ENCODE data around the gene RPF1.
"Not testable (repeated sequence)": the region's sequence is repeated elsewhere in the genome, so short reads cannot be mapped to it uniquely, and the experiment has no call there.

The RPF1 gene

DNA sequence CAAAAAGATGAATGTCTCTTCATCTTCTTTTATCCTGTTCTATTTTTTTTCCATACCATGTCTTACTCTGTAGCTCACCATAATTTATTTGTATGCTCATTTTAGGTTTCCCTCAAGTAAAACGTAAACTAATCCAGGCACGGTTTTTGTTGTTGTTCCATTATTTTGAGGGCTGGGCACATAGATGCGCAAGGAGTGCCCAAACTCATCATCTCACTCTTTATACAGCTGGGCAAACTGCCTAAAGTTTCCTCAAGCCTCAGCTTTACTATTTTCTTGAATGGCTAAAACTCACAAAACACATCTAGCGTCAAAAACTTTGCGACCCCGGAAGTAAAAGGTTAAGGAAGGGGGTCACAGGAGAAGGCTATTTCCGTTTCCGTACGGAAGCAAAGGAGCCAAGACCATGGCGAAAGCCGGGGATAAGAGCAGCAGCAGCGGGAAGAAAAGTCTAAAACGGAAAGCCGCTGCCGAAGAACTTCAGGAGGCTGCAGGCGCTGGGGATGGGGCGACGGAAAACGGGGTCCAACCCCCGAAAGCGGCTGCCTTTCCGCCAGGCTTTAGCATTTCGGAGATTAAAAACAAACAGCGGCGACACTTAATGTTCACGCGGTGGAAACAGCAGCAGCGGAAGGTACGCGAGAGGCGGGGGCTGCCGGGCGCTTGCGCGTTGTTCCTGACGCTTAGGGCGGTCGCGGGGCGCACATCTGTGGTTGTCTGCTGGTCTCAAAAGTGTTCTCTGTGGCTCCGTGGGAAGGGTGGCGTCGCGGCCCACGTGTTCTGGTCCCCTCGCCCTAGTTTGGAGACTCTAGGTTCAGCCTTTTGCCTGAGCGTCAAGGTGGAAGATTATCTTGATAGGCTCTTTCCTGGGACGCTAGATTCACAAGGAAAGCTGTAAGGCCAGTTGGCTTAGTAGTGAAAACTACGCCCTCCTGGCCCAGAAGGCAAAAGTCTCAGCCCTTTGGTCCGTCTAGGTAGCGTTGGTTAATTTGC, at the start of gene RPF1:
Gene RPF1, plus strand, starts transcription at position 391 of the 993 bp plus-strand sequence. Its CDS starts 16 bp downstream, at position 407.
- H3K36me3 ChIP-seq (ENCODE audit: control insufficient read depth in 1 of 2, insufficient read depth in 2 of 2, low read length in 2 of 2) = peaks cover 0 to 10% of the 10 kb centered on the region in 2 donors
- H3K4me3 ChIP-seq (ENCODE audit: low read depth in 1 of 2, low read length in 2 of 2) = peak within 1 kb of the TSS; percentile 95
- H3K9me3 ChIP-seq (ENCODE audit: control insufficient read depth in 1 of 2, low read length in 2 of 2) = peaks cover 2 to 5% of the 10 kb centered on the region in 2 donors
- H3K9ac ChIP-seq (ENCODE audit: low read depth in 1 of 2, low read length in 2 of 2) = peak within 1 kb of the TSS; percentile 85 to 92
- H3K27me3 ChIP-seq (ENCODE audit: control insufficient read depth in 1 of 2, insufficient read depth in 2 of 2, low read length in 2 of 2) = peaks cover 6 to 11% of the 10 kb centered on the region in 2 donors
- H3K27ac ChIP-seq (ENCODE audit: low read depth, low read length) = peak within 1 kb of the TSS; percentile 83
- H3K4me1 ChIP-seq (ENCODE audit: control insufficient read depth in 1 of 2, insufficient read depth in 2 of 2, low read length in 2 of 2) = peaks cover 19 to 22% of the 10 kb centered on the region in 2 donors

- no peak overlapping the region for H3K4me3 ChIP-seq (ENCODE audit: low read depth in 1 of 2, low read length in 2 of 2)
- no peaks in the 10 kb centered on the region for H3K36me3 ChIP-seq (ENCODE audit: control insufficient read depth in 1 of 2, insufficient read depth in 2 of 2, low read length in 2 of 2)
- no peak overlapping the region for H3K9ac ChIP-seq (ENCODE audit: low read depth in 1 of 2, low read length in 2 of 2)
- no peaks in the 10 kb centered on the region for H3K27me3 ChIP-seq (ENCODE audit: control insufficient read depth in 1 of 2, insufficient read depth in 2 of 2, low read length in 2 of 2)
- no peak overlapping the region for H3K27ac ChIP-seq (ENCODE audit: low read depth, low read length)
- H3K4me1 ChIP-seq (ENCODE audit: control insufficient read depth in 1 of 2, insufficient read depth in 2 of 2, low read length in 2 of 2) = peaks cover 5 to 15% of the 10 kb centered on the region in 2 donors
- peaks cover 0 to 8% of the 10 kb centered on the region in 2 donors for H3K9me3 ChIP-seq (ENCODE audit: control insufficient read depth in 1 of 2, low read length in 2 of 2)
These were observed 48.5 kb upstream of the RPF1 start for GRCh38 chr1:84430546-84430945.

DNA sequence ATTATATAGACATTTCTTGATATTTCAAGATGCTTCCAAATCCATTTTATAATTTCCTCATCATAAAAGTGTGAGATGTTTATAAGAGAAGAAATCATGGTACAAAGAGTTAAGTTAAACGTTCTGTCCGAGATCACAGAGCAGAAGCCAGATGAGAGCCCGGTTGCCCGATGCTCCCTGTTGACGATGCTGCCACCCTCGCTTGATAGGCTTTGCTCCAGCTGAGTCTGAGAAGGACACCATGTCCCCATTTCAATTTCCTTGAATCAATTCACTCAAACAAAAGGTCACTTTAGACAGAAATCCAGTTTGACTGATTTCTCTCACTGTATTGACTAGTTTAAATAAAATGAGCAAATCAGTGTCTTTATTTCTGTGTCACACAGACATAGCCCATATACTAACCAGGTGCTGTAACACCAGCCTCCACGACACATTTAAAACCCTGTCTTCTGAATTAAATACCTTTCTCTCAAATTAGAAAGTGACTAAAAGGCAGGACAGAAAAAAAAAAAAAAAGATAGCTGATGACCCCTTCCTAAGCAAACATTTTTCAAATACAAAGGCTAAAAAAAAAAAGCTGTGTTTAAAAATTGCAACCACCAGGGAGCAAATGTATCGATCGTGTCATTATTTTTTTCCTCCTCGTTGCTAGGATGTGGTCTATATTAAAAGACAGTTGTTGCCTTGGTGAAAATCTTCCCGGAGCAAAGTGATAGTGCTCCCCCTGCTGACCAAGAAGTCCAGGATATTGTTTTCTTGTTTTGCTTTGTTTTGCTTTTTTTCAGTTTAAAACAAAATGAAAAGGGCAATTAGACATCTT, 45.6 kb upstream of the RPF1 start:
- no peaks in the 10 kb centered on the region for H3K27me3 ChIP-seq (ENCODE audit: control insufficient read depth in 1 of 2, insufficient read depth in 2 of 2, low read length in 2 of 2)
- H3K4me3 ChIP-seq (ENCODE audit: low read depth in 1 of 2, low read length in 2 of 2) = peak overlapping the region; percentile 45 to 53
- H3K36me3 ChIP-seq (ENCODE audit: control insufficient read depth in 1 of 2, insufficient read depth in 2 of 2, low read length in 2 of 2) = no peaks in the 10 kb centered on the region
- H3K9ac ChIP-seq (ENCODE audit: low read depth in 1 of 2, low read length in 2 of 2) = peak overlapping the region; percentile 7 to 34
- H3K27ac ChIP-seq (ENCODE audit: low read depth, low read length) = no peak overlapping the region
- H3K4me1 ChIP-seq (ENCODE audit: control insufficient read depth in 1 of 2, insufficient read depth in 2 of 2, low read length in 2 of 2) = peaks cover 5 to 20% of the 10 kb centered on the region in 2 donors
- H3K9me3 ChIP-seq (ENCODE audit: control insufficient read depth in 1 of 2, low read length in 2 of 2) = peaks cover 0 to 8% of the 10 kb centered on the region in 2 donors

DNA sequence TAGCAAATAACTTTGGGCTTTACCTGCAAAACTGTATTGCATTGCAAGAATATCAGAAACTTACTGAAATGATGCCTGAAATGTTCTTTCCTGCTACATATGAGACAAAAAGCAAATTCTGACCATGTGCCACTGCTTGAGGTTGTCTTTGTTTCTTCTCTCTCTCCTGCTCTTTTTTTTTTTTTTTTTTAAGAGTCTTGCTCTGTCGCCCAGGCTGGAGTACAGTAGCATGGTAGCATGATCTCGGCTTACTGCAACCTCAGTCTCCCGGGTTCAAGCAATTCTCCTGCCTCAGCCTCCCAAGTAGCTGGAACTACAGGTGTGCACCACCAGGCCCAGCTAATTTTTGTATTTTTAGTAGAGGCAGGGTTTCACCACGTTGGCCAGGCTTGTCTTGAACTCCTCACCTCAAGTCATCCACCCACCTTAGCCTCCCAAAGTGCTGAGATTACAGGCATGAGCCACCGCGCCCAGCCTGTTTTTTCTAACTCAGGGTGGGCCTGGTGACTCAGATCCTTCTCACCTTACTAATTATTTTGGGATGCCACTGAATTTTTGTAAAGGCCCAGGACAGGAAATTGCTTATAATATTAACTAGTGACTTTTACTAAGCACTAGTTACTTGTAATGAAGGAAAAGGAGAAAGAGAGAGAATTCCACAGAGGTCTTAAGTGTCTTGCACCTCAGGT, 44.8 kb upstream of the RPF1 start:
- Histone ChIP-seq H3K36me3 (ENCODE audit: control insufficient read depth in 1 of 2, insufficient read depth in 2 of 2, low read length in 2 of 2) (no peaks in the 10 kb centered on the region), H3K27me3 (ENCODE audit: control insufficient read depth in 1 of 2, insufficient read depth in 2 of 2, low read length in 2 of 2) (no peaks in the 10 kb centered on the region), H3K4me1 (ENCODE audit: control insufficient read depth in 1 of 2, insufficient read depth in 2 of 2, low read length in 2 of 2) (peaks cover 5 to 20% of the 10 kb centered on the region in 2 donors), H3K27ac (ENCODE audit: low read depth, low read length) (no peak overlapping the region), H3K9me3 (ENCODE audit: control insufficient read depth in 1 of 2, low read length in 2 of 2) (peaks cover 0 to 8% of the 10 kb centered on the region in 2 donors), H3K9ac (ENCODE audit: low read depth in 1 of 2, low read length in 2 of 2) (no peak overlapping the region), H3K4me3 (ENCODE audit: low read depth in 1 of 2, low read length in 2 of 2) (no peak overlapping the region)

- Histone ChIP-seq H3K9me3 (ENCODE audit: control insufficient read depth in 1 of 2, low read length in 2 of 2) (peaks cover 0 to 4% of the 10 kb centered on the region in 2 donors), H3K36me3 (ENCODE audit: control insufficient read depth in 1 of 2, insufficient read depth in 2 of 2, low read length in 2 of 2) (no peaks in the 10 kb centered on the region)
These were observed 44.1 kb upstream of the RPF1 start for GRCh38 chr1:84434801-84435549.

DNA sequence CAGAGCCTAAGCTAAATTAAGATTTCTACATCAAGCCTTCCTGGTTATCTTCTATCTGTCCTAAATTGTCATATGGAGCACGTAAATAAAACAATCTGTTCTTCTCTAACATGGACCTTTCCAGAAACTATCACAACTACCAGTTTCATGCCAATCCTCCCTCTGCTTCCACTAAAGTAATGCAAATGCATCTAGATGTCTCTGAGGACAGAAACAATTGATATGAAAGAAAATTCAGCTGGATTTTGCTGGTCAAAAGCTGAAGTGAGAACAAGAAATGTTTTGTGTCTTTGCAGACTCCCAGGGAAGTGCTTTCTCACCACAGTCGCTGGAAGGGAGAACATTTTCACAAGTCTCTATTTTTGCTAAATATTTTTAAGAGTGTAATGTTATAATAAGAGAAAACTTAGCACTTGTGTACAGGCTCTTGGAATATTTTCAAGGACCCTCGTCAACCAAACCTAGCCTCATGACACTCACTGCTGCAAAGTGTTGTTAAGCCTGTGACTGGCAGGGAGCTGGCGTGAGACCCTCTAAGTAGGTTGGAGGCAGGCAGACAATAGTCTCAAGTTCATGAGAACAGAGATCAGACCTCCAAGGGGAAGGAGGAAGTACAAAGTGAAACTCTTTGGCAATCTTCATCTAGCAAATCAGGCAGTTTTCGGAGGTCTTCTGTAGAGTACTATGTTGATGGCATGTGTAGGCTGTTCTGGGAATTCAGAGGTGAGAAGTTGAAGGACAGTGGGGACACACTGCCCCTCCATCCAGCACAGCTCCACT, 42.0 kb upstream of the RPF1 start:
- no peak overlapping the region for H3K27ac ChIP-seq (ENCODE audit: low read depth, low read length)
- no peaks in the 10 kb centered on the region for H3K36me3 ChIP-seq (ENCODE audit: control insufficient read depth in 1 of 2, insufficient read depth in 2 of 2, low read length in 2 of 2)
- no peak overlapping the region for H3K9ac ChIP-seq (ENCODE audit: low read depth in 1 of 2, low read length in 2 of 2)
- no peaks in the 10 kb centered on the region for H3K9me3 ChIP-seq (ENCODE audit: control insufficient read depth in 1 of 2, low read length in 2 of 2)
- no peaks in the 10 kb centered on the region for H3K27me3 ChIP-seq (ENCODE audit: control insufficient read depth in 1 of 2, insufficient read depth in 2 of 2, low read length in 2 of 2)
- peaks cover 5 to 20% of the 10 kb centered on the region in 2 donors for H3K4me1 ChIP-seq (ENCODE audit: control insufficient read depth in 1 of 2, insufficient read depth in 2 of 2, low read length in 2 of 2)
- H3K4me3 ChIP-seq (ENCODE audit: low read depth in 1 of 2, low read length in 2 of 2) = no peak overlapping the region

More at GRCh38 chr1:84434801-84435549, 44.1 kb upstream of the RPF1 start:
- Histone ChIP-seq H3K9ac (ENCODE audit: low read depth in 1 of 2, low read length in 2 of 2) (no peak overlapping the region), H3K4me3 (ENCODE audit: low read depth in 1 of 2, low read length in 2 of 2) (peak overlapping the region in 1 of 2 donors; percentile 11), H3K27me3 (ENCODE audit: control insufficient read depth in 1 of 2, insufficient read depth in 2 of 2, low read length in 2 of 2) (no peaks in the 10 kb centered on the region), H3K27ac (ENCODE audit: low read depth, low read length) (no peak overlapping the region), H3K4me1 (ENCODE audit: control insufficient read depth in 1 of 2, insufficient read depth in 2 of 2, low read length in 2 of 2) (peaks cover 5 to 20% of the 10 kb centered on the region in 2 donors)

DNA sequence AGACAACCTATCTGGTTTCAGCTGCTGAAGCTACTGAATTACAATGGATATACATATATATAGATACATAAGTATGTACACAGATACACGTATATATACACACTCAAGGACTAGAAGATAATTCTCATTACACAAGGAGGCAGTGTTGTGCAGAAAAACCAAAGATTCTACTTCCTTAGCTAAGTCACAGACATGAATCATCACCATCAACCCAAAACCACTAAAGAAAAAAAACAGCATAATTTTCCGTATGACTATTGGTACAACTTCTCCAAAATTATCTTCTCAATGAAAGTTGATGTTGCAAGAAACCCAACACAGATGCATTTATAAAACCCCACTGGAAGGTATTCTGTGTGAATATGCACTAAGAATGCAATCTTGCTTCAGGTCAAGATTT, 36.8 kb upstream of the RPF1 start:
- H3K4me1 ChIP-seq (ENCODE audit: control insufficient read depth in 1 of 2, insufficient read depth in 2 of 2, low read length in 2 of 2) = no peaks in the 10 kb centered on the region

DNA sequence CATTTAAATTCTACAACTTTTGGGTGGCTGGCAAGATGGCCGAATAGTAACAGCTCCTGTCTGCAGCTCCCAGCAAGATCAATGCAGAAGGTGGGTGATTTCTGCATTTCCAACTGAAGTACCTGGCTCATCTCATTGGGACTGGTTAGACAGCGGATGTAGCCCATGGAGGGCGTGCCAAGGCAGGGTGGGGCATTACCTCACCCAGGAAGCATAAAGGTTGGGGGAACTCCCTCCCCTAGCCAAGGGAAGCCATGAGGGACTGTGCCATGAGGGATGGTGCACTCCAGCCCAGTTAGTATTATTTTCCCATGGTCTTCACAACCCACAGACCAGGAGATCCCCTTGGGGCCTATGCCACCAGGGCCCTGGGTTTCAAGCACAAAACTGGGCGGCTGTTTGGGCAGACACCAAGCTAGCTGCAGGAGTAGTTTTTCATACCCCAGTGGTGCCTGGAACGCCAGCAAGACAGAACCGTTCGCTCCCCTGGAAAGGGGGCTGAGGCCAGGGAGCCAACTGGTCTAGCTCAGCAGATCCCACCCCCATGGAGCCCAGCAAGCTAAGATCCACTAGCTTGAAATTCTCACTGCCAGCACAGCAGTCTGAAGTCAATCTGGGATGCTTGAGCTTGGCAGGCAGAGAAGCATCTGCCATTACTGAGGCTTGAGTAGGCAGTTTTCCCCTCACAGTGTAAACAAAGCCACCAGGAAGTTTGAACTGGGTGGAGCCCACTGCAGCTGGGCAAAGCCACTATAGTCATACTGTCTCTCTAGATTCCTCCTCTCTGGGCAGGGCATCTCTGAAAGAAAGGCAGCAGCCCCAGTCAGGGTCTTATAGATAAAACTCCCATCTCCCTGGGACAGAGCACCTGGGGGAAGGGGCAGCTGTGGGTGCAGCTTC, 36.1 kb upstream of the RPF1 start:
- not testable (repeated sequence) for H3K9ac ChIP-seq (ENCODE audit: low read depth in 1 of 2, low read length in 2 of 2); H3K36me3 ChIP-seq (ENCODE audit: control insufficient read depth in 1 of 2, insufficient read depth in 2 of 2, low read length in 2 of 2); H3K27me3 ChIP-seq (ENCODE audit: control insufficient read depth in 1 of 2, insufficient read depth in 2 of 2, low read length in 2 of 2); H3K27ac ChIP-seq (ENCODE audit: low read depth, low read length); H3K4me3 ChIP-seq (ENCODE audit: low read depth in 1 of 2, low read length in 2 of 2); H3K9me3 ChIP-seq (ENCODE audit: control insufficient read depth in 1 of 2, low read length in 2 of 2); H3K4me1 ChIP-seq (ENCODE audit: control insufficient read depth in 1 of 2, insufficient read depth in 2 of 2, low read length in 2 of 2)

More for the DNA sequence above, 36.8 kb upstream of the RPF1 start:
- Histone ChIP-seq H3K4me3 (ENCODE audit: low read depth in 1 of 2, low read length in 2 of 2) (no peak overlapping the region), H3K9me3 (ENCODE audit: control insufficient read depth in 1 of 2, low read length in 2 of 2) (no peaks in the 10 kb centered on the region), H3K27ac (ENCODE audit: low read depth, low read length) (no peak overlapping the region), H3K27me3 (ENCODE audit: control insufficient read depth in 1 of 2, insufficient read depth in 2 of 2, low read length in 2 of 2) (no peaks in the 10 kb centered on the region), H3K36me3 (ENCODE audit: control insufficient read depth in 1 of 2, insufficient read depth in 2 of 2, low read length in 2 of 2) (no peaks in the 10 kb centered on the region), H3K9ac (ENCODE audit: low read depth in 1 of 2, low read length in 2 of 2) (no peak overlapping the region)

Data from duodenal mucosa (tissue), 2 donors.